Measurements from ENCODE around the gene PYY.
"Not testable (repeated sequence)": the region's sequence is repeated elsewhere in the genome, so short reads cannot be mapped to it uniquely, and the experiment has no call there.

Gene PYY

GRCh38 chr17:43945074-43945829 lies 8.5 kb downstream of the PYY start:
- DNase-seq (ENCODE audit: low read depth, low spot score) = no peak

DNA sequence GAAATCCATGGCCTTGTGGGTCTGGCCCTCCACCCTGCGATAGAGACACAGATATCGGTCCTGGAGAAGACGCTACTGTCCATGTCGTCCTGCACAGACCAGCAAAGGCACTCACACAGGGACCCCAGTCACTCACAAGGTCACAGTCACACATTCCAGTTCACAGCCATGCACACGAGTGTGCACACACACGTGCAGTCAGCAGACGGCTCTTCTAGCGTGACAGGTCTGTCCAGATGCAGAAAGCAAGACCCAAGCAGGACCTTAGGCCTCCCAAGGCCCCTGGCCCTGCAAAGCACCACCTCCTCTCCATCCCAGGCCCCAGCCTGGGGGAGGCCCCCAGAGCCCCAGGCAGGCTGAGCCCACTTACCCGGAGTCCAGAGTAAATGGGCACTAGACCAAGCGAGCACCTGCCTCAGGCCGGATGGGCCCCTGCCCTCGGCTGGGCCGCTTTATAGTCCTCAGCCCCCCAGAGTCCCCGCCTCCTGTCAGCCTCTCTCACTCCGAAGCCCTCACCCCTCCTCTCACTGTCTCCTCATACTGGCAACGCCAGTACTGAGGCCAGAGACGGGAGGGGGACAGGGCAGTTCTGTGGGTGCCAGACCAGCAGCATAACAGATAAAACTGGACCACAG lies 11.6 kb downstream of the PYY start, which contains the start of gene PPY:
Gene PPY (minus strand): TSS at position 426 of the 635 bp plus-strand sequence. CDS start 822 bp downstream, outside the sequence.
- no peak for DNase-seq (ENCODE audit: low read depth, low spot score)

DNA sequence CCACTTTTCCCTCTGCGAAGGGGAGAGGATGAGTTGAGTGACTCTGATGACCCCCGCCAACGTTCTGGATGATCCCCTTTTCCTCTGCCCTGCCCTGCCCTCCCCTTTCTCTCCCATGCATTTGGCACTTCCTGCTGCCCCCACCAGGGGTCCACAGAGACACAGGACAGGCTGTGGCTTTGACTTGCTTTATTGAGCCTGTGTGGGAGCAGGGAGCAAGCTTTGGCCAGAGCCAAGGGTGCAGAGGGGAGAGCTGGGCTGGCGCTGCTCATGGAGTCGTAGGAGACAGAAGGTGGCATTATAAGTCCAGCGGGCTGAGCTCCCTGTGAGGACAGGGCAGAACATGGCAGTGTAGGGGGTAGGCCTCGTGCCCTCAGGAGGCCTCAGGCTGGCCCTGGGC lies 13.1 kb downstream of the PYY start:
- peak; percentile 74 for DNase-seq (ENCODE audit: low read depth, low spot score)

DNA sequence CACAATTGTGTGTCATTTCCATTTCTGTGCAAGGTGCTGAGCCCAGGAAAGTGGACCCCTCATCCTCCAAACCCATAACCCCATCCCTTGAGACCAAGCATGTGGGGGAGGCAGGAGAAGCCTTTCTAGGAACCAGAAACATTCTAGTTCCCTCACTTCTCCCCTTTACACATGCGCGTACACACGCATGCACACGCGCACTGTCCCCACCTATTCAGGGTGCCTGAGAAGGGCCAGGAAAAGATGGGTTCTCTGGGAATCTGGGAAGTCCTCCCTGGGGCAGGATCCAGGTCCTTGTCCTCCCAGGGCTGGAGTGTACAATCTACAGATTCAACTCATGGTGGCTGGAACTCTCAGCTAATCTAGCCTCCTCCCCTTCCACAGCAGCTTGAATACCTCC lies 13.9 kb downstream of the PYY start:
- DNase-seq (ENCODE audit: low read depth, low spot score) = no peak

GRCh38 chr17:43939452-43939851 lies 14.3 kb downstream of the PYY start:
- not testable (repeated sequence) for DNase-seq (ENCODE audit: low read depth, low spot score)

DNA sequence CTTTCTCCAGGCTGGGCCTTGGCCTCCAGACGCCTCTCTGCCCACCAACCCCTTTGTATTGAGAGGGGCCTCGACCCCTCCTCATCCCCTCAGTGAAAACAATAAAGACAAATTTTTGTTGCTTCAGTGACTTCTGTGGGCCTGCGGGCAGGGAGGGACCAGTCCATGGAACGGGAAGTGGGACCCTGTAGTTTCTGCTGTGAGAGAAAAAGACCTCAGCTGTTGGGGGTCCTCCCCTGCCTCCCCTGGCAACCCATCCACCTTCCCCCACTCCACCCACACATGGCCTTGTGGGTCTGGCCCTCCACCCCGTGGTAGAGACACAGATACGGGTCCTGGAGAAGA lies 14.9 kb downstream of the PYY start:
- no peak for DNase-seq (ENCODE audit: low read depth, low spot score)

- DNase-seq (ENCODE audit: low read depth, low spot score) = no peak
These were observed 17.3 kb downstream of the PYY start for GRCh38 chr17:43936434-43936833.

GRCh38 chr17:43935926-43936261 lies 17.8 kb downstream of the PYY start:
- DNase-seq (ENCODE audit: low read depth, low spot score) = no peak

- DNase-seq (ENCODE audit: low read depth, low spot score) = peak; percentile 32
These were observed 18.4 kb downstream of the PYY start for GRCh38 chr17:43935204-43935925.

GRCh38 chr17:43932923-43933322 lies 20.8 kb downstream of the PYY start:
- no peak for DNase-seq (ENCODE audit: low read depth, low spot score)

GRCh38 chr17:43932357-43932756 lies 21.4 kb downstream of the PYY start:
- DNase-seq (ENCODE audit: low read depth, low spot score) = no peak

DNA sequence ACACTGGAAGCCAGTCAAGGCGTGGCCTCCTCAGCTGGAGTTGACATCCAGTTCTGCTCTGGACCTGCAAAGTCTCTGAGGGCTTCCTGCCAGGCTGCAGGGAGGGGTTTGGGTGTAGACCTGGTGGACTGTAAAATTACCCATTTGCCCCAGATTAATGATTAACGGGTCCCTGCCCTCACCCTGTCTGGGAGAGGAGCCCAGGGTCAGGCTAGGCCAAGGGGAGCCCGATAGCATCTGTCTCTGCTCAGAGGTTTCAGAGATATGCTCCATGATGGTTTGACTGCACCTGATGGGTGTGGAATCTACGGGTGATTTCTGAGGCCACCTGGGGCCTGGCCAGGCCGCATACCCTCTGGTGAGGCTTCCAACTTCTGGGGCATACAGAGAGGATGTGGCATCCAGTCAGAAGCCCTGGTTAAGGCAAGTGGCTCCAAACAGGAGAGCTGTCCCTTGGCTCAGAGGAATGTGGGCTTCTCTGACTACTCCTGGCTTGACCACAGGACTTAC lies 22.6 kb downstream of the PYY start:
- DNase-seq (ENCODE audit: low read depth, low spot score) = no peak

DNA sequence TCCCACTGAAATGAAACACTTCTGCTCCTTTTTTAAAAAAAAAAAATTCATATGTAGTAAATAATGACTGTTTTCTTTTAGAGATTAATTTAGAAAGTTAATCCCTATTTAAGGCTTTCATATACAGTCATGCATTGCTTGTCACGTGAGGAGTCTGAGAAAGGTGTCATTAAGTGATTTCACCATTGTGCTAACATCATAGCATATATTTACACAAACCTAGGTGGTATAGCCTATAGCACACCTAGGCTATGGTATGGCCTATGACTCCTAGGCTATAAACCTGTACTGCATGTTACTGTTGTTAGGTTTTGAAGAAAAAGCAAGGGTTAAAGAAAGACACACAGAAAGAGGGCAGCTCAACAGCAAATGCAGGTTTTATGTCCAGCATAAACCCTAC lies 25.1 kb downstream of the PYY start:
- DNase-seq (ENCODE audit: low read depth, low spot score) = no peak

GRCh38 chr17:43927929-43928328 lies 25.8 kb downstream of the PYY start:
- DNase-seq (ENCODE audit: low read depth, low spot score) = not testable (repeated sequence)

DNA sequence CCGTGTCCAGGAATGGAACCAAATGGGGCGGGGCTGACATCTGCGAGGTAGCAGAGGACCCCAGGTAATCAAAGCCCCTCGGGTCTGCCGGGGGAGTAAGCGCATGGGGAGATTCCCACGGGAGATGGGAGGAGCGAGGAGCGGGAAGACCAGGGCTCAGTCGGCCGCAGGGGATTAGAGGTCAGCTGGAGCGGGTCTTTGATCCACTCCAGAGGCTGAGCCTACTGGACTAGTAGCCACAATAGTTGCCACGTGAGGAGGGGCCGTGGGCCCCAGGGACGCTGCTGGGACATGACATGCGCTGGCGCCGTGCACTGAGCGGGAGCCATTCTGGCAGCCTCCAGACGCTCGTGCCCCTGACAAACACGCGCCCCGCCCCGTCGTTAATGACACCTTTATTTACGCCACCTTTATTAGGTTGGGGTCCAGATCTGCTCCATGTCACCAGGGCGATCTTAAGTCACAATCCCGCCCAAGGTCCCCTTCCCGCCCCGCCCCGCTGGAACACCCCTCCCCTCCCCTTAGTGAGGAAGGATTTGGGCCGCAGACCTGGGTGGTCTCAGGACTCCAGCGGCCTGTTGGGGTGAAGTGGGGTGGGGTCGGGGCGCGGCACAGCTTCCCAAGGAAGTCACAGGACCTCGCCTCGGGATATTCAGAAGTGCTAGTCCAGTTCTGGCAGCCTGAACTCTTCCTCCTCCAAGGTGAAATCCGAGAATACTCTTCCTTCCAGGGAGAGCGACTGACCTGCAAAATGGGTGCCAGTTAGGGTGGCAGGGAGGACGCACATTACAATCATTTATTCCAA lies 26.5 kb downstream of the PYY start:
- DNase-seq (ENCODE audit: low read depth, low spot score) = no peak

DNA sequence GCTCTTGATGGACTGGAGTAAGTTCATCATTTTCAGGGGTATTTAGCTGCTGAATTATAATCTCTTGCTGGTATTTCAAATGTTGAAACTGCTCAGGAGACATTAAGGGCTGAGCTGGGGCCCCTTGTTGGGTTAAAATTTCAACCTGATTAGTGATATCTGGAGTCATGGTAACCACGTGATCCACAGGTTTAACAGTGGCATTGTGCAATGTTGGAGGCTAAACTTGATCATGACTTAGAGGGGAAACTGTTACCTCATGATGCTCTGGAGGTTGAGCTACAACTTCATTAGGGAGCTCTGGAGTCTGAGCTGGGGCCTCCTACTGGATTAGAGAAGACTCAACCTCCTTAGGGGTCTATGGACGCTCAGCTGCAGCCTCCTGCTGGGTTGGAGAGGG lies 29.2 kb downstream of the PYY start:
- no peak for DNase-seq (ENCODE audit: low read depth, low spot score)

GRCh38 chr17:43920500-43921095 lies 33.1 kb downstream of the PYY start:
- no peak for DNase-seq (ENCODE audit: low read depth, low spot score)

- DNase-seq (ENCODE audit: low read depth, low spot score) = no peak
These were observed 35.7 kb downstream of the PYY start for GRCh38 chr17:43918026-43918389.

DNA sequence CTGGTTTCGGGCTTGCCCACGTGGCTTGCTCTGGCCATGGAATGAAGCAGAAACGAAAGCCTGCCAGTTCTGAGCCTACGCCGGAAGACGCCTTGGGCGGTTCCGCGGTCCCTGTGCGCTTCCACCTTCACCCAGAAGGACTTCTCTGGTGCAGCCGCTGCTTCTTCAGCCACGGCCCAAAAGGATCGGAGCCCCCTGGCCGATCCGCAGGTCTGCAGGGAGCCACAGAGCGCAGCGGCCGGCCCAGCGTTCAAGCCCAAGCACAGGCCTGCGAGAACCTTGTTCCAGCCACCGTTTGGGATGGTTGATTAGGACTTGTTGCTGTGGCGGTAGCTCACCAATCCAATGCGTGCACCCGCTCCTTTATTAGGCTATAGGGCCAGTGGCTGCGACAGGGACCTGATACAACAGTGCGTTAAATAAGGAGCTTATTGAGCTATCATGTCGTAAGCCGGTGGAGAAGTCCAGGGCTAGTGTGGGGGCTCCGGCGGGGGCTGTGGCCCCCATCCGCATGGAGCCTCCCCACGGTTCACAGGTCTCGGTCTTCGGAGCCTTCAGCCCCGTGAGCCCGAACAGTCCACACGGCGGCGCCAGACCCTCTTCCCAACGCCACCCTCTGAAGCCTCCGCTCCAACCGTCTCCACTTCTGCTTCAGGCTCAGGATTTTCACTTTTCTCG lies 36.3 kb downstream of the PYY start:
- peak; percentile 83 for DNase-seq (ENCODE audit: low read depth, low spot score)

- no peak for DNase-seq (ENCODE audit: low read depth, low spot score)
These were observed 36.8 kb downstream of the PYY start for GRCh38 chr17:43917016-43917347.

DNA sequence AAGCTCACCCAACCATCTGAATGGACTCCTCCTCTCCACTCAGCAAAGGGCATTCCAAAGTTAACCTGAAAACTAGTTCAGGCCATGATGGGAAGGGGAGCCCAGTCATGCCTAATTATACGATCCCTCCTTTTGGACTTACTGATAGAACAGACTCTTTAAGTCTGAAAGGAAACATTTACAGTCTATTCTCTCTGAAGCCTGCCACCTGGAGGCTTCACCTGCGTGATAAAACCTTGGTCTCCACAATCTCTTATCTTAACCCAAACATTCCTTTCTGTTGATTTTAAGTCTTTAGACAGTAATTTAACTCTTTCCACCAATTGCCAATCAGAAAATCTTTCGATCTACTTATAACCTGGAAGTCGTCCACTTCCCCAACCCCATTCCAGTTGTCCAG lies 37.4 kb downstream of the PYY start:
- DNase-seq (ENCODE audit: low read depth, low spot score) = no peak

Measured in ELF-1 (cell line).